ENCODE data around the gene USH1C. TPM values are rescaled to one million over a fixed set of nuclear protein-coding genes. Genes with fewer than 3 reads are reported as not detected.

The USH1C gene
- total RNA-seq, 1 donor from 2014 or later: 1.4 TPM

DNA sequence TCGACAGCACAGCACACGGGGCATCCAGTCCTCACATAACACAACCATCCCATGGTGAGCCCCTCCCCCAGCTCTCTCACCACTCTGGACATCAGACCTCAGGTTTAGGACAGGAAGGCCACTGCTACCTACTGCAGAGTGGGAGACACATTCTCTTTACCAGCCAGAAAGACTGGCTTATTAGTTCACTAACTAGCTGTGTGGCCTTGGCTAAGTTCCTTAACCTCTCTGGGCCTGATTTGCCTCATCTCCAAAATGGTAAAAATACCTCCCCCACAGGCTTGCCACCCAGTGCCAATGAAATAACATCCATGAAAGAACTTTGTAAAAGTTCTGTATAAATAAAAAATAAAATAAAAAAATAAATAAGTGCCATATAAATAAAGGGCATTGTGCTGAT, 32.1 kb downstream of the USH1C start:
- Mint-ChIP-seq H3K36me3 (ENCODE audit: low read depth, unreplicated experiment) (no peaks in the 10 kb centered on the region), H3K4me3 (ENCODE audit: unreplicated experiment) (no peak overlapping the region), H3K27ac (ENCODE audit: unreplicated experiment) (peak overlapping the region; percentile 11), H3K9me3 (ENCODE audit: unreplicated experiment) (no peaks in the 10 kb centered on the region), H3K4me1 (ENCODE audit: unreplicated experiment) (peaks cover 8% of the 10 kb centered on the region), H3K27me3 (ENCODE audit: unreplicated experiment) (peaks cover 2% of the 10 kb centered on the region)
- DNase-seq (ENCODE audit: low spot score): no peak
- TF ChIP-seq, protein P1, sequence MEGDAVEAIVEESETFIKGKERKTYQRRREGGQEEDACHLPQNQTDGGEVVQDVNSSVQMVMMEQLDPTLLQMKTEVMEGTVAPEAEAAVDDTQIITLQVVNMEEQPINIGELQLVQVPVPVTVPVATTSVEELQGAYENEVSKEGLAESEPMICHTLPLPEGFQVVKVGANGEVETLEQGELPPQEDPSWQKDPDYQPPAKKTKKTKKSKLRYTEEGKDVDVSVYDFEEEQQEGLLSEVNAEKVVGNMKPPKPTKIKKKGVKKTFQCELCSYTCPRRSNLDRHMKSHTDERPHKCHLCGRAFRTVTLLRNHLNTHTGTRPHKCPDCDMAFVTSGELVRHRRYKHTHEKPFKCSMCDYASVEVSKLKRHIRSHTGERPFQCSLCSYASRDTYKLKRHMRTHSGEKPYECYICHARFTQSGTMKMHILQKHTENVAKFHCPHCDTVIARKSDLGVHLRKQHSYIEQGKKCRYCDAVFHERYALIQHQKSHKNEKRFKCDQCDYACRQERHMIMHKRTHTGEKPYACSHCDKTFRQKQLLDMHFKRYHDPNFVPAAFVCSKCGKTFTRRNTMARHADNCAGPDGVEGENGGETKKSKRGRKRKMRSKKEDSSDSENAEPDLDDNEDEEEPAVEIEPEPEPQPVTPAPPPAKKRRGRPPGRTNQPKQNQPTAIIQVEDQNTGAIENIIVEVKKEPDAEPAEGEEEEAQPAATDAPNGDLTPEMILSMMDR (IDR thresholded peaks at IDR 0.05; ENCODE audit: unreplicated experiment): no peak

- Mint-ChIP-seq H3K4me1 (ENCODE audit: unreplicated experiment) (peaks cover 8% of the 10 kb centered on the region), H3K27ac (ENCODE audit: unreplicated experiment) (no peak overlapping the region), H3K9me3 (ENCODE audit: unreplicated experiment) (no peaks in the 10 kb centered on the region), H3K4me3 (ENCODE audit: unreplicated experiment) (no peak overlapping the region), H3K27me3 (ENCODE audit: unreplicated experiment) (peaks cover 2% of the 10 kb centered on the region), H3K36me3 (ENCODE audit: low read depth, unreplicated experiment) (no peaks in the 10 kb centered on the region)
- TF ChIP-seq, protein P1 (IDR thresholded peaks at IDR 0.05; ENCODE audit: unreplicated experiment): no peak
- no peak for DNase-seq (ENCODE audit: low spot score)
Measured at GRCh38 chr11:17511571-17511970, 32.6 kb downstream of the USH1C start.

- DNase-seq (ENCODE audit: low spot score): no peak
- H3K27me3 Mint-ChIP-seq (ENCODE audit: unreplicated experiment): peaks cover 5% of the 10 kb centered on the region
- no peaks in the 10 kb centered on the region for H3K9me3 Mint-ChIP-seq (ENCODE audit: unreplicated experiment)
- no peak overlapping the region for H3K4me3 Mint-ChIP-seq (ENCODE audit: unreplicated experiment)
- peaks cover 8% of the 10 kb centered on the region for H3K4me1 Mint-ChIP-seq (ENCODE audit: unreplicated experiment)
- H3K36me3 Mint-ChIP-seq (ENCODE audit: low read depth, unreplicated experiment): no peaks in the 10 kb centered on the region
- H3K27ac Mint-ChIP-seq (ENCODE audit: unreplicated experiment): no peak overlapping the region
- TF ChIP-seq, protein P1 (IDR thresholded peaks at IDR 0.05; ENCODE audit: unreplicated experiment): no peak
Measured at GRCh38 chr11:17510507-17511206, 33.6 kb downstream of the USH1C start.

GRCh38 chr11:17508791-17509190, 35.4 kb downstream of the USH1C start:
- no peak for DNase-seq (ENCODE audit: low spot score)
- Mint-ChIP-seq H3K4me1 (ENCODE audit: unreplicated experiment) (peaks cover 8% of the 10 kb centered on the region), H3K9me3 (ENCODE audit: unreplicated experiment) (no peaks in the 10 kb centered on the region), H3K36me3 (ENCODE audit: low read depth, unreplicated experiment) (no peaks in the 10 kb centered on the region), H3K27me3 (ENCODE audit: unreplicated experiment) (peaks cover 5% of the 10 kb centered on the region), H3K4me3 (ENCODE audit: unreplicated experiment) (no peak overlapping the region), H3K27ac (ENCODE audit: unreplicated experiment) (no peak overlapping the region)
- TF ChIP-seq, protein P1 (IDR thresholded peaks at IDR 0.05; ENCODE audit: unreplicated experiment): no peak

DNA sequence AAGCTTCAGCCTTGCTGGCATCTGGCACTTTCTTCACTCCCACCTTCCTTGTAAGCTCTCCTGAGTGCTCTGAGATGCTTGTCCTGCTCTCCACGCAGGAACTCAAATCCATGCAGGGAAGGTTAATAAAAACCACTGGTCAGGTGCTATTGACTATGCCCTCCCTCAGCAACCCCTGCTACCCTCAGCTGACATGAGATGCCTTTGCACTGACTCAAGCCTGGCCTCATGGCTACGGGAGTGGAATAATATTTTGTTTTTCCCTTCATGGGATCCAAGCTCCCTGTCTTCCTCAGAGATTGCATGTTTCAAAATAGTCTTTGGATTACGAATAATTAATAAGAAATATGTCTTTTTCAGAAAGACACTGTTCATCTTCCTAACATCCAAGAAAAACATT, 35.9 kb downstream of the USH1C start:
- Mint-ChIP-seq H3K27me3 (ENCODE audit: unreplicated experiment) (peaks cover 5% of the 10 kb centered on the region), H3K4me1 (ENCODE audit: unreplicated experiment) (peaks cover 8% of the 10 kb centered on the region), H3K9me3 (ENCODE audit: unreplicated experiment) (no peaks in the 10 kb centered on the region), H3K36me3 (ENCODE audit: low read depth, unreplicated experiment) (no peaks in the 10 kb centered on the region), H3K27ac (ENCODE audit: unreplicated experiment) (no peak overlapping the region), H3K4me3 (ENCODE audit: unreplicated experiment) (no peak overlapping the region)
- no peak for DNase-seq (ENCODE audit: low spot score)
- TF ChIP-seq, protein P1 (IDR thresholded peaks at IDR 0.05; ENCODE audit: unreplicated experiment): no peak
